ENCODE data around the gene LIPT2.

GRCh38 chr11:74524501-74524900 lies 31.0 kb upstream of the LIPT2 start:
- TF ChIP-seq CTCF (IDR thresholded peaks at IDR 0.05) (no peak), POLR2A (IDR thresholded peaks at IDR 0.05) (no peak)

All from uterus (tissue), 2 donors.